Spleen (tissue), 7 donors: ENCODE results near the gene KCNH4.

Experiments
- CTCF ChIP-seq, 11 experiments: fragments of 200-600 bp in 7 of 11; fragments of 450-650 bp in 4 of 11; sonication (generic) in 4 of 11; IDR thresholded peaks in 8 of 11; conservative IDR thresholded peaks in 3 of 11; 1 replicate in 7 of 11; 2 replicates in 4 of 11; pipeline versions ENCODE4 v1.4.0 to v1.8.0; 2016 to 2021; ENCODE audit warnings: antibody characterized with exemption in 11 of 11, inconsistent platforms in 4 of 11, mild to moderate bottlenecking in 1 of 11
- POLR2A ChIP-seq, 3 donors: fragments of 450-650 bp; IDR thresholded peaks; one replicate each; pipeline ENCODE4 v1.5.1; 2017; ENCODE audit warnings: antibody characterized with exemption in 3 of 3, mild to moderate bottlenecking in 1 of 3
- POLR2AphosphoS5 ChIP-seq, 3 donors: sonication (generic); formaldehyde crosslinking; IDR thresholded peaks; one replicate each; pipeline ENCODE4 v1.5.1; 2017; ENCODE audit warnings: antibody characterized with exemption in 3 of 3
- donor health status: DM: no; HTN: no; CAD: no; lungs with moderate emphysema.
- donor health status: DM: no; HTN: no; CAD: no.
- donor health status: DM: no; HTN: no; CAD: no.

- TF ChIP-seq CTCF (IDR thresholded peaks at IDR 0.05 in 8 of 11, conservative IDR thresholded peaks at IDR 0.05 in 3 of 11) (no peak), POLR2A (IDR thresholded peaks at IDR 0.05) (no peak), POLR2AphosphoS5 (IDR thresholded peaks at IDR 0.05) (peak in 1 of 3 donors; percentile 44)
Measured at GRCh38 chr17:42131981-42132432, 48.9 kb downstream of the KCNH4 start.
